Cardiac fibroblast (primary cell): ENCODE measurements around the gene CLPSL1.

ENCODE experiments used
- DNase-seq, 2 donors: peaks; one replicate each; pipeline versions ENCODE4 v3.0.0 to v3.0.0-alpha.2; 2010; ENCODE audit warnings: low read depth in 2 of 2
- H3K4me3 ChIP-seq, 2 donors: replicated peaks in 1 of 2; 1 replicate in 1 of 2; 2 replicates in 1 of 2; pipeline ENCODE4 v1.5.1; 2011; ENCODE audit warnings: low read depth in 2 of 2, low read length in 2 of 2, mild to moderate bottlenecking in 2 of 2, moderate library complexity in 1 of 2
- TF ChIP-seq, protein P1 (sequence below): IDR thresholded peaks from one replicate; pipeline ENCODE4 v1.5.1; 2011; ENCODE audit warnings: low read depth, mild to moderate bottlenecking, low read length, inconsistent platforms

Gene CLPSL1

GRCh38 chr6:35736982-35737412 lies 43.8 kb upstream of the CLPSL1 start, which contains the start of gene ARMC12:
TSS of gene ARMC12 (plus strand) at chr6:35737032. CDS start at chr6:35737109, 77 bp downstream.
- no peak for DNase-seq

DNA sequence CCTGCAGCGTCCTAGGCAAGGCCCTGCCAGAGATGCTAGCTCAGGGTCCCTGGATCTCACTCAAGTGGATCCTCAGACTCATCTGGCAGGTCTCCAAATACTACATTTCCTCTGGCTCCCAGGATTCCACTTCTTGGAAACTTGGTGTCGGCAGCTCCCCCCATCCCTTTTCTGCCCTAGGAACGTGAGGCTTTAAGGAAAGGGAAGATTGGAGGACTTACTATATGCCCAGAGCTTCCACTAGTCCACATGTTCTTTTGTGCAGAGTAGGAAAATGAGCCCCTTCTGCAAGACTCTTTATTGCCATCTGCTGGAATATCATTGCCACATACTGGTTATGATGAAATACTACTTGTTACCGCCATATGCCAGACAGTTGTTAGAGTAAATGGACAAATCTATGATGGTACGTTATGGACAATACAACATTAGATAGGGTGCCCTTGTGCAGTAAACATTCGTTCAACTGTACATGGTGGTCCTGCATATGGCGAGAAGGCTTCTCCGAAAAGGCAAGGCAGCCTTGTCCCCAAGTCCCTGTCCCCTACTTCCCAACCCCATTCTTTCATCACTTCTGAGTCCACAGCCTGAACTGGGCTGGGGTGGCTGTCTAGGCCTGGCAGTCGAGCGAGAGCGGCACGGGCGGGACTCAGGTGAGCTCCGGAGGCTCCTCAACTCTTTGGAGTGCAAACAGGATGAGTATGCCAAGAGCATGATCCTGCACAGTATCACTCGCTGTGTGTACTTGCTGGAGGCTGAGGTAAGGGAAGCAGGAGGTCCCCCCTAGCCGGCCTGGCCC lies 43.2 kb upstream of the CLPSL1 start:
- DNase-seq, result peak; percentile 91 to 94
- H3K4me3 ChIP-seq, result no peak overlapping the region
- TF ChIP-seq, protein P1, sequence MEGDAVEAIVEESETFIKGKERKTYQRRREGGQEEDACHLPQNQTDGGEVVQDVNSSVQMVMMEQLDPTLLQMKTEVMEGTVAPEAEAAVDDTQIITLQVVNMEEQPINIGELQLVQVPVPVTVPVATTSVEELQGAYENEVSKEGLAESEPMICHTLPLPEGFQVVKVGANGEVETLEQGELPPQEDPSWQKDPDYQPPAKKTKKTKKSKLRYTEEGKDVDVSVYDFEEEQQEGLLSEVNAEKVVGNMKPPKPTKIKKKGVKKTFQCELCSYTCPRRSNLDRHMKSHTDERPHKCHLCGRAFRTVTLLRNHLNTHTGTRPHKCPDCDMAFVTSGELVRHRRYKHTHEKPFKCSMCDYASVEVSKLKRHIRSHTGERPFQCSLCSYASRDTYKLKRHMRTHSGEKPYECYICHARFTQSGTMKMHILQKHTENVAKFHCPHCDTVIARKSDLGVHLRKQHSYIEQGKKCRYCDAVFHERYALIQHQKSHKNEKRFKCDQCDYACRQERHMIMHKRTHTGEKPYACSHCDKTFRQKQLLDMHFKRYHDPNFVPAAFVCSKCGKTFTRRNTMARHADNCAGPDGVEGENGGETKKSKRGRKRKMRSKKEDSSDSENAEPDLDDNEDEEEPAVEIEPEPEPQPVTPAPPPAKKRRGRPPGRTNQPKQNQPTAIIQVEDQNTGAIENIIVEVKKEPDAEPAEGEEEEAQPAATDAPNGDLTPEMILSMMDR, result peak; percentile 86

More at GRCh38 chr6:35736982-35737412, 43.8 kb upstream of the CLPSL1 start, which contains the start of gene ARMC12:
- no peak within 1 kb of the TSS for H3K4me3 ChIP-seq
- TF ChIP-seq, protein P1, result no peak

- H3K4me3 ChIP-seq, result no peak overlapping the region
- DNase-seq, result no peak
- TF ChIP-seq, protein P1, result no peak
Observed at GRCh38 chr6:35739645-35740524, 40.9 kb upstream of the CLPSL1 start.

DNA sequence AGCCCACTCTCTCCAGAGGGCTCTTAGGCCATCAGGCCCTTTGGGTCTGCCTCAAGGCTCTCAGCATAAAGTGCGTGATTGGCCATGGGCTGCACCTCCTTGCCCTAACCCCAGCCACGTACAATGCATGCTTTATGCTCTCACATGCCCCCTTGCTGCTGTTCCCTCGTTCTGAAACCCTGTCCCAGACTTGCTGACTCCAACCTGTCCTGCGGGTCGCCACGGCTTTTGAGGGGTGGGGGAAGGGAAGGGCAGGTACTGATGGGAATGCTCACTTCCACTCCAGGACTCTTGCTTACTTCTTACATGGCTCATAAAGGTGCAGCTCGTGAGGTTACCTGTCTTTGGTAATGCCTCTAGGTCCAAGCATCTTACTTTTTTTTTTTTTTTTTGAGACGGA lies 38.0 kb upstream of the CLPSL1 start:
- no peak overlapping the region for H3K4me3 ChIP-seq
- TF ChIP-seq, protein P1, result no peak
- no peak for DNase-seq

DNA sequence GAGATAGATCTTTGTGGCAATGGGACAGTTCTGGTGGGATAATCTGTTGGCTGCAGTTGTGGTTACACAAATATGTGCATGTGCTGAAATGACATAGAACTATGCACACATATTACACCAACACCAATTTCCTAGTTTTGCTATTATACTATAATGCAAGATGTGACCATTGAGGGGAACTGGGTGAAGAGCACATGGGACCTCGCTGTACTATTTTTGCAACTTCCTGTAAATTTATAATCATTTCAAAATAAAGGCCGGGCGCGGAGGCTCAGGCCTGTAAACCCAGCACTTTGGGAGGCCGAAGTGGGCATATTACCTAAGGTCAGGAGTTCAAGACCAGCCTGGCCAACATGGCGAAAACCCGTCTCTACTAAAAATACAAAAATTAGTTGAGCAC lies 35.3 kb upstream of the CLPSL1 start:
- no peak for DNase-seq
- H3K4me3 ChIP-seq, result no peak overlapping the region
- TF ChIP-seq, protein P1, result no peak

- no peak for DNase-seq
- TF ChIP-seq, protein P1, result no peak
- no peak overlapping the region for H3K4me3 ChIP-seq
Observed at GRCh38 chr6:35746516-35746915, 34.3 kb upstream of the CLPSL1 start.
